SU-DHL-6 (cell line): ENCODE data around the gene SLC26A2.

Experiments
- H2AFZ ChIP-seq: fragments of 200-600 bp; sonication (generic); 2 replicates; pipeline ENCODE4 v1.6.1; 2014; ENCODE audit warnings: low read depth, mild to moderate bottlenecking, moderate library complexity, mixed read lengths, antibody characterized with exemption, low read length; ENCODE audit not compliant: severe bottlenecking
- H3F3A ChIP-seq: fragments of 200-600 bp; shearing (Covaris generic); 2 replicates; pipeline ENCODE4 v1.6.0; 2016; ENCODE audit warnings: antibody characterized with exemption, mild to moderate bottlenecking; ENCODE audit not compliant: insufficient read depth
- H3K27ac ChIP-seq: fragments of 200-600 bp; sonication (generic); 2 replicates; pipeline ENCODE4 v1.5.1; 2016; ENCODE audit warnings: low read depth, mild to moderate bottlenecking, low read length, moderate library complexity, mixed read lengths
- H3K27me3 ChIP-seq: fragments of 200-600 bp; sonication (generic), shearing (Covaris generic); 2 replicates; pipeline ENCODE4 v1.6.0; 2014; ENCODE audit warnings: mild to moderate bottlenecking, low read length
- H3K36me3 ChIP-seq: fragments of 200-600 bp; sonication (generic); 2 replicates; pipeline ENCODE4 v1.6.1; 2014; ENCODE audit warnings: mild to moderate bottlenecking, low read length, mixed read lengths
- H3K4me2 ChIP-seq: fragments of 300-600, 200-600 bp; shearing (Covaris generic), sonication (generic); 2 replicates; pipeline ENCODE4 v1.6.0; 2014; ENCODE audit warnings: low read length, low read depth, mild to moderate bottlenecking; ENCODE audit not compliant: poor library complexity, severe bottlenecking
- H3K4me3 ChIP-seq: fragments of 200-600 bp; sonication (generic); 2 replicates; pipeline ENCODE4 v1.5.1; 2014; ENCODE audit warnings: antibody characterized with exemption, low read length, mild to moderate bottlenecking, mixed read lengths; ENCODE audit not compliant: insufficient read depth, poor library complexity, severe bottlenecking
- H3K79me2 ChIP-seq: fragments of 200-600 bp; sonication (generic); 2 replicates; pipeline ENCODE4 v1.6.1; 2014; ENCODE audit warnings: mild to moderate bottlenecking, low read length, moderate library complexity; ENCODE audit not compliant: insufficient read depth
- H3K9ac ChIP-seq: fragments of 200-600 bp; sonication (generic); 2 replicates; pipeline ENCODE4 v1.7.0; 2014; ENCODE audit warnings: mild to moderate bottlenecking, low read length
- H3K9me2 ChIP-seq: fragments of 200-600 bp; sonication (generic); replicated peaks from 2 replicates; pipeline ENCODE4 v1.6.1; 2014; ENCODE audit warnings: low read length; ENCODE audit not compliant: insufficient read depth
- H3K9me3 ChIP-seq: fragments of 200-600 bp; sonication (generic); 2 replicates; pipeline ENCODE4 v1.6.1; 2014; ENCODE audit warnings: low read length, mixed read lengths; ENCODE audit not compliant: insufficient read depth
- H4K20me1 ChIP-seq: fragments of 200-600 bp; sonication (generic); 2 replicates; pipeline ENCODE4 v1.6.1; 2014; ENCODE audit warnings: low read depth, mild to moderate bottlenecking, antibody characterized with exemption, low read length, moderate library complexity, mixed read lengths
- EZH2phosphoT487 ChIP-seq: fragments of 200-600 bp; sonication (generic), shearing (Covaris generic); conservative IDR thresholded peaks from 2 replicates; pipeline ENCODE4 v1.6.1; 2018; ENCODE audit warnings: mild to moderate bottlenecking, antibody characterized with exemption, low read length, moderate library complexity, mixed read lengths
- TF ChIP-seq, protein P1 (sequence below): fragments of 200-600 bp; sonication (generic); IDR thresholded peaks from one replicate; pipeline ENCODE4 v1.5.1; 2017; ENCODE audit warnings: antibody characterized with exemption, mild to moderate bottlenecking, low read length, moderate library complexity; ENCODE audit not compliant: insufficient read depth, poor library complexity, severe bottlenecking

SLC26A2 gene

GRCh38 chr5:150006318-150006717 is 45.8 kb downstream of the SLC26A2 start:
- H3K27me3 ChIP-seq, result no peaks in the 10 kb centered on the region
- no peaks in the 10 kb centered on the region for H3K9me2 ChIP-seq
- no peak overlapping the region for H3K4me2 ChIP-seq
- peaks cover 32% of the 10 kb centered on the region; the same call in 1 of the 2 replicates for H3K36me3 ChIP-seq
- no peak overlapping the region for H3K4me3 ChIP-seq
- no peaks in the 10 kb centered on the region for H3K9me3 ChIP-seq
- no peak overlapping the region for H3K9ac ChIP-seq
- peaks cover 8% of the 10 kb centered on the region; the same call in 1 of the 2 replicates for H4K20me1 ChIP-seq
- H3K27ac ChIP-seq, result no peak overlapping the region
- H2AFZ ChIP-seq, result no peak overlapping the region
- H3F3A ChIP-seq, result no peaks in the 10 kb centered on the region
- H3K79me2 ChIP-seq, result peaks cover 56% of the 10 kb centered on the region
- TF ChIP-seq, protein P1, sequence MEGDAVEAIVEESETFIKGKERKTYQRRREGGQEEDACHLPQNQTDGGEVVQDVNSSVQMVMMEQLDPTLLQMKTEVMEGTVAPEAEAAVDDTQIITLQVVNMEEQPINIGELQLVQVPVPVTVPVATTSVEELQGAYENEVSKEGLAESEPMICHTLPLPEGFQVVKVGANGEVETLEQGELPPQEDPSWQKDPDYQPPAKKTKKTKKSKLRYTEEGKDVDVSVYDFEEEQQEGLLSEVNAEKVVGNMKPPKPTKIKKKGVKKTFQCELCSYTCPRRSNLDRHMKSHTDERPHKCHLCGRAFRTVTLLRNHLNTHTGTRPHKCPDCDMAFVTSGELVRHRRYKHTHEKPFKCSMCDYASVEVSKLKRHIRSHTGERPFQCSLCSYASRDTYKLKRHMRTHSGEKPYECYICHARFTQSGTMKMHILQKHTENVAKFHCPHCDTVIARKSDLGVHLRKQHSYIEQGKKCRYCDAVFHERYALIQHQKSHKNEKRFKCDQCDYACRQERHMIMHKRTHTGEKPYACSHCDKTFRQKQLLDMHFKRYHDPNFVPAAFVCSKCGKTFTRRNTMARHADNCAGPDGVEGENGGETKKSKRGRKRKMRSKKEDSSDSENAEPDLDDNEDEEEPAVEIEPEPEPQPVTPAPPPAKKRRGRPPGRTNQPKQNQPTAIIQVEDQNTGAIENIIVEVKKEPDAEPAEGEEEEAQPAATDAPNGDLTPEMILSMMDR, result no peak
- no peak for TF ChIP-seq EZH2phosphoT487

DNA sequence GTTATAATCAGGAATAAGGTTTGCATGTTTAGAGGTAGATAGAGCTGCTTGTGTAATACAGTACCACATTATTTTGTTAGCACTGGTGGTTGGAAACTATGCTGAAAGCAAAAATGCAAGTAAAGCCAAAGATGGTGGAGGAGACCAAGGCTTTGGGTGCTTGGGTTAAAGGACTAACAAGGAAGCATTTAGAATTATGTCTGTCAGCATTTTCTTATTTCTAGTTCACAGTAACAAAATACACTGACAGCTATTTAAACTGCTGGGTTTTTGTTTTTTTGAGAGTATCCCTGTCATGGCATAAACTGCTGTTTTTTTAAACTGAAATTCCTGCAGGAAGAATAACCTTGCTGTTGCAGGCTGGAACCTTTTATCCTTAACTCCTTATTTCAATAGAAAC is 46.5 kb downstream of the SLC26A2 start:
- Histone ChIP-seq H3K79me2 (peaks cover 49% of the 10 kb centered on the region), H4K20me1 (peaks cover 7% of the 10 kb centered on the region; the same call in 1 of the 2 replicates), H3K27me3 (no peaks in the 10 kb centered on the region), H3K9ac (no peak overlapping the region), H3K27ac (no peak overlapping the region), H2AFZ (no peak overlapping the region), H3K4me3 (no peak overlapping the region), H3F3A (no peaks in the 10 kb centered on the region), H3K36me3 (peaks cover 33% of the 10 kb centered on the region; the same call in 1 of the 2 replicates), H3K4me2 (no peak overlapping the region), H3K9me3 (no peaks in the 10 kb centered on the region), H3K9me2 (no peaks in the 10 kb centered on the region)
- no peak for TF ChIP-seq EZH2phosphoT487
- TF ChIP-seq, protein P1, result no peak

DNA sequence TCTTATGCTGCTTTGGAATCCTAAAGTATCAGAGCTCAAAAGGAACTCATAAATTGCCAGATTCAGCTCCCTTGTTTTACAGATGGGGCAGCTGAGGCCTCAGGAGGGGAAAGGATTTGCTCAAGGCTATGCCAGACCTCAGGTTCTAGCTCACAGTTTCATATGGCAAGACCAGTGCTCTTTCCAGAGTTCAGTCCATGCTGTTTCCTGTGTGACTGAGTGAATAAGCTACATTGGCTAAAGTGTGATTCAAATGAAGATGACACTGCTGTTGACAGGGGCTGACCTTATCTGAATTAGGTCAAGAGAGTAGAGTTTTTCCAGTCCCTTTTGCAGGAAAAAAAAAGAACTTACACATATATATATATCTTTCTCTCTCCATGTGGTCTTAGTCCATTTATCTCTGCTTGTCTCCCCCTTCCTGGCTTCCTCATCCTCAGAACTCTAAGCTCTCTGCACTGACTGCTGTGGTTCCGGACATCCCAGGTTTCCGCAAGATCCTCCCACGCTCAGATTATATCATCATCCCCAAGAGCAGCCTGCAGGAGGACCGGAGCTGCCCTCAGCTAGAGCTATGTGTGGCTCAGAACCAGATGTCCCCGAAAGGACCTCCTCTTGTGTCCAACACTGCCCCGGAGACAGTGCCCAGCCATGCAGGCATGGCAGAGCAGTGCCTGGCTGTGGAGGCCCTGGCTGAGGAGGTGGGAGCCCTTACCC is 49.3 kb downstream of the SLC26A2 start:
- TF ChIP-seq EZH2phosphoT487, result no peak
- TF ChIP-seq, protein P1, result no peak
- Histone ChIP-seq H3K36me3 (peaks cover 58% of the 10 kb centered on the region), H3K4me2 (no peak overlapping the region), H3K9ac (no peak overlapping the region), H4K20me1 (no peaks in the 10 kb centered on the region), H3K4me3 (no peak overlapping the region), H3K27me3 (no peaks in the 10 kb centered on the region), H3K79me2 (peaks cover 23% of the 10 kb centered on the region), H3K9me2 (no peaks in the 10 kb centered on the region), H3K9me3 (no peaks in the 10 kb centered on the region), H3K27ac (no peak overlapping the region), H3F3A (no peaks in the 10 kb centered on the region), H2AFZ (no peak overlapping the region)
